ENCODE measurements around the gene PGAP2.

DNA sequence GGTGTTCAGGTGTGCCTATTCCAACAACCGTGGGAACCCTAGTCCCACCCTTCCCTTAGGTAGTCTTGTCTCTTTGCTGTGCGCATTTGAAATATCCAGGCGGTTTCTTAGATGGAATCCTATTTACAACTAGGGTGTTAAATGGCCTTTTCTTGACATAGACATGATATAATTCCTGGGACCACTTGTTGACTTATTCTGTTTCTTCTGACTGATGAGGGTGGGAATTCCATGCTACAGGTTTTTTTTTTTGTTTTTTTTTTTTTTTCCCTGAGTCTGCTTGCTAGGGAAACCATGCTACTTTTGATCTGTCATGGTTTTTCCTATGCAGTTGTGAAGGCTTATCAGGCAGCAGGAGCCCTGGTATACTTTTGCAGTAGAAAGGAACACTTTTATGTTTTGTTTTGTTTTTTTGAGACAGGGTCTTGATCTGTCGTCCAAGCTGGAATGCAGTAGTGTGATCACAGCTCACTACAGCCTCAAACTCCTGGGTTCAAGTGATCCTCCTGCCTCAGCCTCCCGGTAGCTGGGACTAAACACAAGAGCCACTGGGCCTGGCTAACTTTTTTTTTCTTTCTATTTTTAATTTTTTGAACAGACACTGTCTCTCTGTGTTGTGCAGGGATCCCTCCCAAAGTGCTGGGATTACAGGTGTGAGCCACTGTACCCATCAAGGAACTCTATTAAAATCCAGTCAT, 48.6 kb downstream of the PGAP2 start:
- TF ChIP-seq, protein P1, sequence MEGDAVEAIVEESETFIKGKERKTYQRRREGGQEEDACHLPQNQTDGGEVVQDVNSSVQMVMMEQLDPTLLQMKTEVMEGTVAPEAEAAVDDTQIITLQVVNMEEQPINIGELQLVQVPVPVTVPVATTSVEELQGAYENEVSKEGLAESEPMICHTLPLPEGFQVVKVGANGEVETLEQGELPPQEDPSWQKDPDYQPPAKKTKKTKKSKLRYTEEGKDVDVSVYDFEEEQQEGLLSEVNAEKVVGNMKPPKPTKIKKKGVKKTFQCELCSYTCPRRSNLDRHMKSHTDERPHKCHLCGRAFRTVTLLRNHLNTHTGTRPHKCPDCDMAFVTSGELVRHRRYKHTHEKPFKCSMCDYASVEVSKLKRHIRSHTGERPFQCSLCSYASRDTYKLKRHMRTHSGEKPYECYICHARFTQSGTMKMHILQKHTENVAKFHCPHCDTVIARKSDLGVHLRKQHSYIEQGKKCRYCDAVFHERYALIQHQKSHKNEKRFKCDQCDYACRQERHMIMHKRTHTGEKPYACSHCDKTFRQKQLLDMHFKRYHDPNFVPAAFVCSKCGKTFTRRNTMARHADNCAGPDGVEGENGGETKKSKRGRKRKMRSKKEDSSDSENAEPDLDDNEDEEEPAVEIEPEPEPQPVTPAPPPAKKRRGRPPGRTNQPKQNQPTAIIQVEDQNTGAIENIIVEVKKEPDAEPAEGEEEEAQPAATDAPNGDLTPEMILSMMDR (IDR thresholded peaks at IDR 0.05) = no peak
- TF ChIP-seq POLR2A (IDR thresholded peaks at IDR 0.05) = no peak
- no peak for TF ChIP-seq POLR2AphosphoS5 (IDR thresholded peaks at IDR 0.05)
- TF ChIP-seq EP300 (IDR thresholded peaks at IDR 0.05) = no peak

All from upper lobe of left lung (tissue), 4 donors.